ENCODE results near the gene IGFBPL1. TPM values are rescaled to one million over a fixed set of nuclear protein-coding genes. Genes with fewer than 3 reads are reported as not detected.

The IGFBPL1 gene
- polyA plus RNA-seq, 12 donors, result 0.60 to 2.0 (median 1.1) TPM; not detected in 2

DNA sequence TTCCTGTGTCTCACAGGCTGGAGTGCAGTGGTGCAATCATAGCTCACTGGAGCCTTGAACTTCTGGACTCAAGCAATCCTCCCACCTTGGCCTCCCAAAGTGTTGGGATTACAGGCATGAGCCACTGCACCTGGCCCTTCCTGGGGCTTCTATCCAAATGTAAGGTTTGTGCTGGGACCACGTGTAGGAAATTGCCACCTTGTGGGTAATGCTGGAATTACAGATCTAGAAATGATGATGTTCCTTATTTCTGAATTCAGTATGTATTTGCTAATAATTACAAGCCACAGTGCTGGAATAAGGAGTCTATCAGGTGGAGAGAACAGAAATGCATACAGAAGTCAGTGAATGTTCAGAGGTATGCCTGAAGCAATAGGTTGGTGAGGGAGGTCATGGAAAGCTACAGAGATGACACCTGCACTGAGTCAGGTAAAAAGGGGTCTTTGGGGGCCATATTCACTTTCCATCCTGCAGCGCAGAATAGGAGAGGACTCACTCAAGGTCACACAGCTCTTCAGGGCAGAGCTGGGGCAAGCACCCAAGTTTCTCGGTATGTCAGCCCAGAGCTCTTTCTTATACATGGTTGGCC is 8.8 kb upstream of the IGFBPL1 start:
- peak; percentile 35 for DNase-seq

DNA sequence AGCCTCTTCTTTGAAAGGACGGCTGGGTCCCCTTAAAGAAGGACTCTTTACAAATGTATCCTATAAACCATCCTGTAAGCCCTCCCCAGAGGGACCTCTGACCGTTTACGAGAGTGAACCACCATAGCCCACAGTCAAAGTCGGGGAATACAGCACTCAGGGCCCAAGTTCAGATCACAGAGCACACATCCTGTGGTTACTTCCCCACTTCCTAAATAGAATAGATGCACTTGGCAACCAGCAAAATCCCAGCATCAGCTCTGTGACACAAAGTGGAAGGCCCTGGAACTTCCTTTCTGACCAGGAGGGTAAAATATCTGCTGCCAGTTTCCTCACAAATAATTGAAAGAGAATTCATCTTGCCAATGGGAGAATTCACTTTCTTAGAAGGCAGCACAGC is 6.9 kb upstream of the IGFBPL1 start:
- DNase-seq, result no peak

DNA sequence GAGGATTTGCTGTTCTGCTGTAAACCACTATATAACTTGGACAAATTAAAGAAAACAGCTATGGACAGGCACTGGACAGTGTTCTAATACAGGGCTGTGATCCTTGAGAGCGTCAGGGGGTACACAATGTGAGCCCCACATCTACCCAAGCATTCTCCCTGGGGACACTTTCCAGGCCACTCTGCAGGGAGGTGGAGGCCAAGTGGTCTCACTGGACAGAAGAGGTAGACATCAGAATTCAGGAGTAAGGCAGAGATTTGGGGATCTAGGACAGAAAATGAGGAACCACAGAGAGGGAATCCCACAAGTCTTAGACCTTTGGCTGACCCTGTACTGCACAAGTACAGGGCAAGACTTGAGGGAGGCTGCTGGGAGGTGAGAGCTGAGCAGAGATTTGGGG is 3.8 kb upstream of the IGFBPL1 start:
- DNase-seq, result no peak

DNA sequence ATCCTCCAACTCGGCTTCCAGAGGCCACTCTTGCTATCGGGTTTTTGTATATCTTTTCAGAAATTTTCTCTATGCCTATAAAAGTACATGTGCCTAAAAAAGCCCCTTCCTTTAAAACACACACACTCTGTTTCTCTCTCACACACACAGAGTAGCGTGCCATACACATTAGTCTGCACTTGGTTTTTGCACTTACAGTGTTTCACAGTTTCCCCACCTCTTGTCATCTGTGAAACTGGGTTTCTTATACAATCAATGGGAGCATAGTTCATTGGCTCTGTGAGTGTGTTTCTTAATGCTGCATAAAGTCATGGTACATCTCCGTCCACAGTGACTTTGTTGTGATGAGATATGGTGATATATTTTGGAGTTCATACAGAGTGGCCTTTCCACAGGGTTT is 664 bp upstream of the IGFBPL1 start:
- DNase-seq, result no peak

DNA sequence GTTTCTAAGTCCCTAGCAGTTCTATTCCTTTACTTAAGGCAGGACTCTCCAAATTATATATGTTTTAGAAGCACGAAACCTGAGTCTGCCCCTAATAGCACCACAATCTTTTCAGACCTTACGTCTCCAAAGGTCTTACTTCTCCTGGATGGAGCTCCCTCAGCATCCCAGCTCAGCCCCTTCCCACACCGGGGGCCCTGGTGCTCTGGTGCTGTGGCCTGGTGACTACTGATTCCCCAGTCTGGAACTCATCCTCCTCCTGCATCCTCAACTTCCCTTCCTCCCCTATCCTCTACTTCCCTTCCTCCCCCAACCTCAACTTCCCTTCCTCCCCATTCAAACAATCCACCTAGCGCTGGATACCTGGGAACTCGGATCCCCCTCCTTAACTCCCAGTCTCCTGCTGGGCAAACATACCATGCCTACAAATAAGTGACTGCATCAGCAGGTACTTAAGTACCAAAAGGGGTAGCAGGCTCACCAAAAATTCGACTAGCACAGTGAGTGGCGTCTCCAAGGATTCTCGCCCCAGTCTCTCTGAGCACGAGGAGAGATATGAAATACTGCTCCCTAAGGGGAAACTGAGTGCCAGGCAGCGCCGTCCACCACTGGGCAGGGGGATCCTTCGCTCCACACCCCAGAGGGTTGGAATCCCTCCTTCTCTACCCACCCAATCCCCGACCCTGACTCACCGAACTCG is 831 bp downstream of the IGFBPL1 start:
- DNase-seq, result no peak

DNA sequence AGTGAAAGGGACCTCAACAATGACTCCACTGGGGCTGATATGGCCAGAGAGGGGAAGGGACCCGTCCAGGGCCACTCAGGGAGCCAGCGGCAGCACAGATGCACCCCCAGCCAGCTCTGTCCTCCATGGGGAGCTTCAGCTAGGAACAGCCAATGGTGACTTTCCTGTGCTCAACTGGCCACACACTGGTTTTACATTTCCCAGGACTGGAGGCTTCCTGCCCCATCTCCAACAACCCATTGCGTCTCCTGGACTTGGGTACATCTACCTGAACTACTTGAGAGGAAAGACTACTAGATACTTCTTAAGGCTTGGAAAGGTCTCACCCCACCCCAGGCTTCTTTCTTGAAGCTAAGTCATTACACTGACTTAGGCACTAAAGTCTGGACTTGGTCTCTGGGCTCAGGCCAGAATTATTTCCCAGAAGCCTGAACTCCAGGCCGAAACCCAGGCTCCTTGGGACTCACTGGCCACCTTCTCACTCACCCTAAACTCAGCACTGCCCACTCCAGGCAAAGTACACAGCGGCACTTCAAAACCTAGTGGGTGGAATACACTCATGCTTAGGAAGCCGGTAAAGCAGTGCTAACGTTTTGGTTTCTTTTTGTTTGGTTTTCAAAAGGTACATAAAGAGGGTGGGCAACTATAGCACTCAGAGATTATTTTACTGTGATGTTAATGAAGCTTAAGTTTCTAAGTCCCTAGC is 1.5 kb downstream of the IGFBPL1 start:
- DNase-seq, result no peak

DNA sequence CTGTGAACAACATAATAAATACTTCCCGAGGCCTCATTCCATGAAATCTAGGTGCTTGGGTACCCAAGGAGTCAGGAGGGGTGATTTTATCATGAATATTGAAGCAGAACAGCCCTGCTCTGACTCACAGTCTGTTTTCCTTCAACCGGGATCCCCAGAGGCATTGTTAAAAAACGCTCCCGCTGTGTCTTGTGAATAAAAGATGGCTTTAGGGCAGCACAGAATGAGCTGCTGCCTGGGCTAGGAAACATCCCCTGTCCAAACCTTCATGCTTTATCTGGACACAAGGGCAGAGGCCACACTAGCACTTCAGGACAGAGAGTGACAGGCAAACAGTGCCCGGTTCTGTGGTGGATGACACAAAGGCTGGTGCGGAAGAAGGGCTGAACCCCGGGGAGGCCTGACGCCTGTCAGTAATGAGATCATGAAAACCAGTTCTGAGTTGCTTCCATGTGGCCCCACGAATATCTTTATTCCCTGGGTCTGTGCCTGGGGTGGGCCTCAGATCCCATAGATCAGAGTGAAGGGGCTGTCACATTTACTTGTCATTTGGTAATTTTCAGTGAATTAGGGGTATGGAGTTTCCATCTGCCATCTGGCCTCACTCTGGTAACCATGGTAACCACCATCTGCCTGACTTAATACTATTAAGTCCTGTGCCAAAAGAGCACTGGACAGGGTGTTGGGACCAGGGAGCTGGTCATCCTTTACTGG is 2.6 kb downstream of the IGFBPL1 start:
- no peak for DNase-seq

DNA sequence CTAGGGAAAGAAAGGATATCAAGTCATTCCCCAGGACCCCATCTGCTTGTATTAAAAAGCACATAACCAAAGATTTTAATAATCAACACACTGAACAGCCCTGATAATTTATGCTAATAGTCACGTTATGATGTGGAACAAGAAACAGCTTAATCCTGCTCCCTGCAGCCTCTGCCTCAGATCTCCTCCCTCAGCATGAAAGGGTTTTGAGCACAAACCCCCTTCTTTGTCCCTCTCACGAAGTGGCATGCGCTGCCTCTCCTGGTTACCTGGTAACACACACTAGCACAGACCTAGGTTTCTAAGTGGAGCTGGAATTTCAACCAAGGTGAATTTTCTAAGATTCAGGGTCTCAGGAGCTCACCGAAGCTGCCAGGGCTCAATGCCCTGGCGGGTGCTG is 5.1 kb downstream of the IGFBPL1 start:
- DNase-seq, result no peak

DNA sequence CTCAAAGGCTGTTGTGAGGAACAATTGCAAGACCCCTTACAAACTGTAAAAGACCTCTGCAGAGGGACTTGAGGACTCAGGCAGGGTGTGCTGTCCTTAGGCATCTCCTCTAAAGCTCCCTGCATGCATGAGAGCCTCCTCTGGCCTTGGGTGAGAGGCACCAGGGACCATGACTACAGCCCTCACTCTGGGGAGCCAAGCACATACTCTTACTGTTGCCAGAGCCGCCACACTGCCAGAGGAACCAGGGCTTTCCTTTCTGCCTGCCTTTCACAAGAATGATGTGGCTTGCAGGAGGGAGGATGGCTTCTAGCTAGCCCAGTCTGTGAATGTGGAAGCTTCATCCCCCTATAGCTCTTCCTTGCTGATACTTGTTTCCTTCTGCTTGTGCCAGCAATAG is 5.9 kb downstream of the IGFBPL1 start:
- no peak for DNase-seq

DNA sequence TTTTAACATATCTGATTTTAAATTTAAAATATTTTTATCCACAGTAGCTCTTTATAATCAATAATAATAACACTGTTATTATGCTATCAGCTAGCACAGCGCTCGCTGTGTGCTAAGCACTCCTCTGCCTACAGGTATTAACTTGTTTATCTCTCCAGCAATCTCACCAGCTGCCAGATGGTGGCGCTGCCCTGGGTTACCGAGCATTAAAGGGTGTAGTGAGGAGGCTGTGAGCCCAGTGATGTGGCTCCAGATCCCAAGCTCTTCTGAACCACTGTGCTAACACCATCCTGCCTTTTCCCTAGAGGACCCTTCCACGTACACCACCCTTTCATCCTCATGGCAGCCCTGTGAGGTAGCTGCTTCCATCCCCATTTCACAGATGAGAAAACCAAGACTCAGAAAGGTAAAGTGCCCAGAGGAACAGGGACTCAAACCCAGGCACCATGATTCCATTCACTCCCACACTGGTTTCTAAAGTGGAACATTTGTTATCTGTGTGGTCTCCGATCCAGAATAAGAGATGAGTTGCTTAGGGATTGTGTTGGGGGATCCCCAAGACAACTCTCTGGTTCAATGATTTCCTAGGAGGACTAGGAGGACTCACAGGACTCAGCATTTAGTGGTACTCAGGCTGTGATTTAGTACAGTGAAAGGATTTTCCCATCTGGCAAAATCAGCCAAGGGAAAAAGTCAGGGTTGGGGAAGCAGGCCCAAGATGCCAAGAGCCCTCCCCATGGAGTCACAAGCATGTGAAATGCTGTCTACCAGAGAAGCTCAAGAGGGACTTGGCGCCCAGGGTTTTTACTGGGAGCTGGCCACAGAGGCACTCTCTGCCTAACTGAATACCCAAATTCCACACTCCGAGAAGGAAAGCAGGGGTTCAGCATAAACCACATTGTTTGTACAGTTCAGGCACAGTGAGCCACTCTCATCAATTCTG is 7.0 kb downstream of the IGFBPL1 start:
- DNase-seq, result no peak

DNA sequence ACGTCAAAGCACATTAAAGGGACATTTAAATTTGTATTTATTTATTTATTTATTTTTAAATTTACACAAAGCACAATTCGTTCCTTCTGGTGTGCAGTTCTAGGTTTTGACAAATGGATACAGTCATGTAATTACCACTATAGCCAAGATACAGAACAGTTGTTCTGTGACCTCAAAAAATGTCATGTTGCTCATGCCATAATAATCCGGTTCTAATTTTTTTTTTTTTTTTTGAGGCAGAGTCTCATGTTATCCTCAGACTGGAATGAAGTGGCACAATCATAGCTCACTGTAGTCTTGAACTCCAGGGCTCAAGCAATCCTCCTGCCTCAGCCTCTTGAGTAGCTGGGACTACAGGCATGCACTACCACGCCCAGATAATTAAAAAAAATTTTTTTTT is 7.8 kb downstream of the IGFBPL1 start:
- no peak for DNase-seq

DNA sequence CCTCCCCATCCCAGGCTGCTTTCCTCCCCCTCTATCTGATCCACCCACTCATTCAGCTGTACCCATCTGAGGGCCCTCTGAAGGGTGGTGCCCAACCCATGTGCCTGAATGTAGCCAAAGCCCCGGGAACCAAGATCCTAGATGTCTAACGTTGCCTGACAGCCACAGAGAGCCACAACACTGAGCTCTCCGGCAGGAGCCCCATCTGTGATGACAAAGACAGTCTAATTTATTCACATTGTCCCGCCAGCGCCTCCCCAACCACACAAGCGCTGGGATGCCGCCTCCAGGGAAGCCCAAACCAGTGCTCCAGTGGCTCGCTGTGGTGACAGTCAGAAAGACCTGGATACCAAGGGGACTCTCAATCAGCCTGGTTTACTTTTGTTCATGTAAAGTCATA is 8.4 kb downstream of the IGFBPL1 start:
- DNase-seq, result no peak

DNA sequence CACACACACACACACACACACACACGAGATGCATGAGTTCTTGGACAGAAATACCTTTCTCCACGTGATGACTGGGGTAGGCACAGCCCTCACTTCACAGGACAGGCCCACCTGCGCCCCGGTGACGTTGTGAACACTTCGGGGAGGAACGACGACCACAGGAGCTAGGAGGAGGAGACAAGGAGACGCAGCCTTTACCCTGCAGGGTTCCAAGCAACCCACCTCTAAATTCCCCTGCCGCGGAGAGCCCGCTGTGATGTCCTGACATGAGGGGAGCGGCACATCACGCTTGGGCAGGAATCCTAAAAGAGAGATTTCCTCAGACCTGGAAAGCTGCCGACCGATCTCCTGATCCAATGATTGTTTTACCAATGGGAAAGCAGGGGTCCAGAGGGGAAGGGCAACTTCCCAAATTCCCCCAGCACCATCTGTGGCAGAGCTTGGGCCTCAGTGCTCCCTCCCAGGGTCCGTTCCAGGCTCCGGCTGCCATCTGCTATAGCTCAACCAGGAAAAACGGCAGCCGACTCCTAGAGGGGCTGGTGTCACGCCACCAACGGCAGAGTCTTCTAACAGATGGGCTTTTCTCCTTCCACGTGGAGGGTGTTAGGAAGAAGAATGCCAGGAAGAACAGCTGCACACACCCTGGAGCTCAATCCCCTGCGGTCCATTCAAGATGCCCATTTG is 10.1 kb downstream of the IGFBPL1 start:
- no peak for DNase-seq

DNA sequence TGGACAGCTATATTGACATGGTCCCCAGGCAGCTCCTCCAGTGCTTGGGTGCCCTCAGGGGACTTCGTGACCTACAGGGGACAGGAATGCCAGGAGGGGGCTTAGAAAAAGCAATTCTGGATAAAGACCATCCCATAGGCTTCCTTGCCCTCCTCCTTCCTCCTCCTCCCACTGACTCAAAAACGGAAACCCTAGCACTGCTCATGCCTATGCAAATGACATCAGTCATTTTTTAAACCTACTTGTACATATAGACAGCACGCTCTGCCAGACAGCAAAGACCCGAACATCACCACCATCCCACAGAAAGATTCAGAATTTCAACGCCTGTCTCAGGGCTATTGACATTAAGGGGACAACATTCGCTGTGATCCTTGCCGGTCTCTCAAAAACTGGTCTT is 11.0 kb downstream of the IGFBPL1 start:
- DNase-seq, result no peak

DNA sequence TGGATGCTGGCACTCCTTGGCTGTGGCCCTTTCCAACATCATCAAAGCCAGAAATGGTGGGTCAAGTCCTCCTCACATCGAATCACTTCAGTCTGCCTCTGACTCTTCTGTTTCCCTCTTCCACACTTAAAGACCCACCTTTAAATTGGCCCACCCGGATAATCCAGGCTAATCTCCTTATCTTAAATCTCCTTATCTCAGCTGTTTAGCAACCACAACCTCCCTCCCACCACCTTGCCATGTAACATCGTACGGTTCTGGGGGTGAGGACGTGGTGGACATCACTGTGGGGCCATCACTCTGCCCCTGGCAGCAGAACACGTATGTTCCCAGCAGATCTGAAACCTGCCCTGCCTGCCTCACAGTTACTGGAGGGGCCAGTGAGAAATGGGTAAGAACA is 11.5 kb downstream of the IGFBPL1 start:
- no peak for DNase-seq

DNA sequence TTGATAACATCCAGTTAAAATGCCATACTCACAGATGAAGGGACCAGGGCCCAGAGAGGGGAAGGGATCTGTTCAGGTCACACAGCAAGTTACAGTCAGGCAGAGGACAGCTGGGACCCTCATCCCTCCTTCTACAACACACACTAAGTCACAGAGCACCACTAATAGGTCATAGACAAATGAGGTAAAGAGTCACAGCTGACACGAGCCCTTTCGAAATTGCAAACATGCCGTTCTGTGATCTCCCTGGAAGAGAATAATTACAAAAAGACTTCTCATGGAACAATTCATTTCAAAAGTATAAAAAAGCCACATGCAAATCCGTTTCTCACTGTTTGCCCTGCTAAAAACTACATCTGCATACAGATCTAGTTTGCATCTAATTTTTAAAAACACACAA is 15.5 kb downstream of the IGFBPL1 start:
- DNase-seq, result no peak

DNA sequence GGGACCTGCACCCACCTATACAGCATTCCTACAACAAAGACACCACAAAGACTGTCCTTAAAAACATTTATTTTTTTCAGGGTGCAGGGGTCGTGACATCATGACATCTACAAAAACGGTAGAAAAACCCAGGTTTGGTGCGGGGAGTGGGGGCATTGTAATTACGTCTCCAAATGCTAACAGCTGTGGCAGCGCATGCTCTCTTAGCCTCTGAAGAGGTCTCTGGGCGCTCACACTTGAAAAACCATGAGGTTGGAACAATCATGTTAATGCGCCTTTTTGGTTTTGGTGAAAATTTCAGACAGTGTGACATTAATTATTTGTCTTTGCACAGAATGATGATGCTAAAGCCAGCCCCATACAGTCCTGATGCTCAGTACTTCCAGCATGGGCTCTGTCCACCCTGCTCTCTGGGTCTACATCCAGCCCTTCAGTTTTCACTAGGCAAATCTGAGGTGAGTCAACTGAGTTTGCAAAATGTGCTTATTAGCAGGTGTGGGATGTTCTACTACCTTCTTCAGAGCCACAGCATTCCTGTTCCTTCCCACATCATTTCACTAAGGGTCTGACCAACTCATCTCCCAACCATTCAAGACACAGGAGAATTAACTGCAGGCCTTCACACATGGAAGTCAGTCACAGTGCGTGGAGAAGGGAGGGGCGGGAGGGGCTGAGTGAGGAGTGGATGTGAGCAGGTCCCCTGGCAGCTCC is 17.6 kb downstream of the IGFBPL1 start:
- no peak for DNase-seq

DNA sequence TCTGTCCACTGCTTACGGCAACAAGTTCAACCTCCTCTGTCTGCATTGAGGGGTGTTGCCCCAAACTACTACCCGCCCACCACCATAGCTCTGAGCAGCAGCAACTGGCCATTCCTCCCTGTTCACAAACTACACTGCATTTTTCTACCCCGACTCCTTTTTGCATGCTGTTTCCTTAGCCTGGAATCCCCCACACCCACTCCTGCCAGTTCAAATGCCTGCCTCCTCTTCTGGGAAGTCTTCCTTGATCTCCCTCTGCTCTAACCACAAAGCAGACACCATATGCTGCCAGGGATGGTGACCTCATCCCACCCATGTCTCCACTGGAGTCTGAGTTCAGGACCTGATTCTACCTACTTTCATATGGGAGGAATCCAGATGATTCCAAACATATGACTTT is 18.5 kb downstream of the IGFBPL1 start:
- DNase-seq, result no peak

DNA sequence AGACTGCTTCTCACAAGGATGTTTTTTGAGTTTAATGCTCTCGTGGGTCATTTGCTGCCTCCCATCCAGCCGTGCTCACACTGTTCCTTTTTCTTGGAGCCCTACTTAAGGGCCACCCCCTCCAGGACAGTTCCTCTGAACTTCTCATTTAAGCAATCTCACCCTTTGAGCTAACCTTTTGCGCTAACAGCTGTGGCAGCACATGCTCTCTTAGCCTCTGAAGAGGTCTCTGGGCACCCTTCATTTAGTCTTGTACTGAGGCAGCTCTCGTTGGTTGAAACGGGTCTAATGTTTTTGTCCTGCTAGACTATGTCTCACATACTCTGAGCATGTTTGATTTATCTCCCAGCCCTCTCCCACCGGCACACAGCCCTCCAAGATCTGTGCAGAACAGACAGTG is 19.9 kb downstream of the IGFBPL1 start:
- DNase-seq, result no peak

DNA sequence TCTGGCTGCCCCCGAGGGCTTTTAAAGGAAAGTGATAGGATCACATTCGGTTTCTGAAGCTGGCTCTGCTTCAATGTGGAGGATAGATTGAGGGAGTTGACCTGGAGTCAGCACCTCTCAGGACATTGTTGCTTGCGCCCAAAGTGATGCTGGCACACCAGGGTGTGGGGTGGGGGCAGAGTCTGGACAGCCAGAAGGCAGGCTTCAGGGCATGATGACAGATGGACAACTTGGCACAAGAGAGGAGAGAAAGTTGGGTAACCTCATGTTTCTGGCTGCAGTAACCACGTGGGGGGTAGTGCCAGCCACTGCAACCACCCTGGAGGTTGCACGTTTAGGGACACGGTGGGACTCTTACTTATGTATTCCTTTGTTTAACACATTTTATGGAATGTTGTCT is 22.3 kb downstream of the IGFBPL1 start:
- DNase-seq, result no peak
